ENCODE measurements around the gene SLC25A12. TPM values are rescaled to one million over a fixed set of nuclear protein-coding genes. Genes with fewer than 3 reads are reported as not detected.

SLC25A12 gene
- total and polyA plus RNA-seq, 9 of the 15 experiments (the other 6 are each of a cell fraction or from before 2014, with no cell fraction given) = 13.5 to 36.5 (median 21.7) TPM

DNA sequence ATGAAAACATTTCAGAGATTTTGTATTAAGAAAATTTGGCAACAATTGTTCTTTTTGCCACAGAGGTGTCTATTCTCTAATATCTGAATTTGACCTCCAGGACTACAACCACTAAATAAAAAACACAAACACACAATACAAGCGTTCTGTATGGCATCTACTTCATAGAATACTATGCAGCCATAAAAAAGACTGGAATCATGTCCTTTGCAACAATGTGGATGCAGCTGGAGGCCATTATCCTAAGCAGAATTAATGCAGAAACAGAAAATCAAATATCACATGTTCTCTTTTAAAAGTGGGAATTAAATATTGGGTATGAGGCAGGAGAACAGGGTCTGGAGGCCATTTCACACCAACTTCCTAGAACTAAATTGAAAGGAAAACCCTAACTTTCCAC is 19.5 kb downstream of the SLC25A12 start (continued):
- TF ChIP-seq, protein P1, sequence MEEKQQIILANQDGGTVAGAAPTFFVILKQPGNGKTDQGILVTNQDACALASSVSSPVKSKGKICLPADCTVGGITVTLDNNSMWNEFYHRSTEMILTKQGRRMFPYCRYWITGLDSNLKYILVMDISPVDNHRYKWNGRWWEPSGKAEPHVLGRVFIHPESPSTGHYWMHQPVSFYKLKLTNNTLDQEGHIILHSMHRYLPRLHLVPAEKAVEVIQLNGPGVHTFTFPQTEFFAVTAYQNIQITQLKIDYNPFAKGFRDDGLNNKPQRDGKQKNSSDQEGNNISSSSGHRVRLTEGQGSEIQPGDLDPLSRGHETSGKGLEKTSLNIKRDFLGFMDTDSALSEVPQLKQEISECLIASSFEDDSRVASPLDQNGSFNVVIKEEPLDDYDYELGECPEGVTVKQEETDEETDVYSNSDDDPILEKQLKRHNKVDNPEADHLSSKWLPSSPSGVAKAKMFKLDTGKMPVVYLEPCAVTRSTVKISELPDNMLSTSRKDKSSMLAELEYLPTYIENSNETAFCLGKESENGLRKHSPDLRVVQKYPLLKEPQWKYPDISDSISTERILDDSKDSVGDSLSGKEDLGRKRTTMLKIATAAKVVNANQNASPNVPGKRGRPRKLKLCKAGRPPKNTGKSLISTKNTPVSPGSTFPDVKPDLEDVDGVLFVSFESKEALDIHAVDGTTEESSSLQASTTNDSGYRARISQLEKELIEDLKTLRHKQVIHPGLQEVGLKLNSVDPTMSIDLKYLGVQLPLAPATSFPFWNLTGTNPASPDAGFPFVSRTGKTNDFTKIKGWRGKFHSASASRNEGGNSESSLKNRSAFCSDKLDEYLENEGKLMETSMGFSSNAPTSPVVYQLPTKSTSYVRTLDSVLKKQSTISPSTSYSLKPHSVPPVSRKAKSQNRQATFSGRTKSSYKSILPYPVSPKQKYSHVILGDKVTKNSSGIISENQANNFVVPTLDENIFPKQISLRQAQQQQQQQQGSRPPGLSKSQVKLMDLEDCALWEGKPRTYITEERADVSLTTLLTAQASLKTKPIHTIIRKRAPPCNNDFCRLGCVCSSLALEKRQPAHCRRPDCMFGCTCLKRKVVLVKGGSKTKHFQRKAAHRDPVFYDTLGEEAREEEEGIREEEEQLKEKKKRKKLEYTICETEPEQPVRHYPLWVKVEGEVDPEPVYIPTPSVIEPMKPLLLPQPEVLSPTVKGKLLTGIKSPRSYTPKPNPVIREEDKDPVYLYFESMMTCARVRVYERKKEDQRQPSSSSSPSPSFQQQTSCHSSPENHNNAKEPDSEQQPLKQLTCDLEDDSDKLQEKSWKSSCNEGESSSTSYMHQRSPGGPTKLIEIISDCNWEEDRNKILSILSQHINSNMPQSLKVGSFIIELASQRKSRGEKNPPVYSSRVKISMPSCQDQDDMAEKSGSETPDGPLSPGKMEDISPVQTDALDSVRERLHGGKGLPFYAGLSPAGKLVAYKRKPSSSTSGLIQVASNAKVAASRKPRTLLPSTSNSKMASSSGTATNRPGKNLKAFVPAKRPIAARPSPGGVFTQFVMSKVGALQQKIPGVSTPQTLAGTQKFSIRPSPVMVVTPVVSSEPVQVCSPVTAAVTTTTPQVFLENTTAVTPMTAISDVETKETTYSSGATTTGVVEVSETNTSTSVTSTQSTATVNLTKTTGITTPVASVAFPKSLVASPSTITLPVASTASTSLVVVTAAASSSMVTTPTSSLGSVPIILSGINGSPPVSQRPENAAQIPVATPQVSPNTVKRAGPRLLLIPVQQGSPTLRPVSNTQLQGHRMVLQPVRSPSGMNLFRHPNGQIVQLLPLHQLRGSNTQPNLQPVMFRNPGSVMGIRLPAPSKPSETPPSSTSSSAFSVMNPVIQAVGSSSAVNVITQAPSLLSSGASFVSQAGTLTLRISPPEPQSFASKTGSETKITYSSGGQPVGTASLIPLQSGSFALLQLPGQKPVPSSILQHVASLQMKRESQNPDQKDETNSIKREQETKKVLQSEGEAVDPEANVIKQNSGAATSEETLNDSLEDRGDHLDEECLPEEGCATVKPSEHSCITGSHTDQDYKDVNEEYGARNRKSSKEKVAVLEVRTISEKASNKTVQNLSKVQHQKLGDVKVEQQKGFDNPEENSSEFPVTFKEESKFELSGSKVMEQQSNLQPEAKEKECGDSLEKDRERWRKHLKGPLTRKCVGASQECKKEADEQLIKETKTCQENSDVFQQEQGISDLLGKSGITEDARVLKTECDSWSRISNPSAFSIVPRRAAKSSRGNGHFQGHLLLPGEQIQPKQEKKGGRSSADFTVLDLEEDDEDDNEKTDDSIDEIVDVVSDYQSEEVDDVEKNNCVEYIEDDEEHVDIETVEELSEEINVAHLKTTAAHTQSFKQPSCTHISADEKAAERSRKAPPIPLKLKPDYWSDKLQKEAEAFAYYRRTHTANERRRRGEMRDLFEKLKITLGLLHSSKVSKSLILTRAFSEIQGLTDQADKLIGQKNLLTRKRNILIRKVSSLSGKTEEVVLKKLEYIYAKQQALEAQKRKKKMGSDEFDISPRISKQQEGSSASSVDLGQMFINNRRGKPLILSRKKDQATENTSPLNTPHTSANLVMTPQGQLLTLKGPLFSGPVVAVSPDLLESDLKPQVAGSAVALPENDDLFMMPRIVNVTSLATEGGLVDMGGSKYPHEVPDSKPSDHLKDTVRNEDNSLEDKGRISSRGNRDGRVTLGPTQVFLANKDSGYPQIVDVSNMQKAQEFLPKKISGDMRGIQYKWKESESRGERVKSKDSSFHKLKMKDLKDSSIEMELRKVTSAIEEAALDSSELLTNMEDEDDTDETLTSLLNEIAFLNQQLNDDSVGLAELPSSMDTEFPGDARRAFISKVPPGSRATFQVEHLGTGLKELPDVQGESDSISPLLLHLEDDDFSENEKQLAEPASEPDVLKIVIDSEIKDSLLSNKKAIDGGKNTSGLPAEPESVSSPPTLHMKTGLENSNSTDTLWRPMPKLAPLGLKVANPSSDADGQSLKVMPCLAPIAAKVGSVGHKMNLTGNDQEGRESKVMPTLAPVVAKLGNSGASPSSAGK (IDR thresholded peaks at IDR 0.05) = no peak
- TF ChIP-seq NR2C1 (IDR thresholded peaks at IDR 0.05) (no peak), NR2C1 (tag; IDR thresholded peaks at IDR 0.05) (no peak), GABPB1 (CRISPR knock-in tag; IDR thresholded peaks at IDR 0.05) (no peak), RBM25 (IDR thresholded peaks at IDR 0.05; ENCODE audit: low read depth, low read length, severe bottlenecking) (peak; percentile 55)

Measured in K562 (cell line).